ENCODE data around the gene ACAP3. TPM values are rescaled to one million over a fixed set of nuclear protein-coding genes. Genes with fewer than 3 reads are reported as not detected.
"Not testable (repeated sequence)": the region's sequence is repeated elsewhere in the genome, so short reads cannot be mapped to it uniquely, and the experiment has no call there.

Gene ACAP3
- total and polyA plus RNA-seq, 5 donors = 33.1 to 61.8 (median 40.1) TPM

DNA sequence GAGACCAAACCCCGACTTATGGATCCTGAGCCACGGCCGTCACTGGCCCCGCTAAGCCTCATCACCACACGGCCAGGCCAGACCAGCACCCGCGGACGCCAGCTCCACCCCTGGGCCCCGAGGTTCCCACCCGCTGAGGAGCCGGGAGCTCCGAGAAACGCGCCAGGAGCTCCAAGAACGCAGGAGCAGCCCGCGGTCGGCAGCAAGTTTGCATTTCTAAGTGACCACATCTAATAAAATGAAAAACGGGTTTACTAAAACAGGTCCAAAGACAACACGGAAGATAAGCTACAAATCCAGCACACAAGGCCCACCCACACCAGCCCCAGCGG is 53.1 kb downstream of the ACAP3 start:
- Histone ChIP-seq H3K27ac (ENCODE audit: low read length) (no peak overlapping the region), H3K4me3 (ENCODE audit: low read length) (no peak overlapping the region), H3K4me1 (ENCODE audit: control insufficient read depth, insufficient read depth, low read length) (no peaks in the 10 kb centered on the region), H3K27me3 (ENCODE audit: control insufficient read depth, insufficient read depth) (no peaks in the 10 kb centered on the region), H3K9me3 (ENCODE audit: control insufficient read depth, low read length) (no peaks in the 10 kb centered on the region)
- WGBS = 89% methylated on average over 21 of the region's 21 CpGs
- ATAC-seq (no peak), DNase-seq (peak in 1 of 3 donors; percentile 51)
- intact Hi-C loops (cut with DNase I) = no loop called here

GRCh38 chr1:1253972-1254666 is 53.6 kb downstream of the ACAP3 start:
- Histone ChIP-seq H3K4me1 (ENCODE audit: control insufficient read depth, insufficient read depth, low read length) (no peaks in the 10 kb centered on the region), H3K27me3 (ENCODE audit: control insufficient read depth, insufficient read depth) (no peaks in the 10 kb centered on the region), H3K27ac (ENCODE audit: low read length) (no peak overlapping the region), H3K9me3 (ENCODE audit: control insufficient read depth, low read length) (no peaks in the 10 kb centered on the region), H3K4me3 (ENCODE audit: low read length) (no peak overlapping the region)
- DNase-seq = peak in 2 of 3 donors; percentile 32 to 40
- 94% methylated on average over 50 of the region's 50 CpGs for WGBS
- no peak for ATAC-seq
- intact Hi-C loops (cut with DNase I) = no loop called here

DNA sequence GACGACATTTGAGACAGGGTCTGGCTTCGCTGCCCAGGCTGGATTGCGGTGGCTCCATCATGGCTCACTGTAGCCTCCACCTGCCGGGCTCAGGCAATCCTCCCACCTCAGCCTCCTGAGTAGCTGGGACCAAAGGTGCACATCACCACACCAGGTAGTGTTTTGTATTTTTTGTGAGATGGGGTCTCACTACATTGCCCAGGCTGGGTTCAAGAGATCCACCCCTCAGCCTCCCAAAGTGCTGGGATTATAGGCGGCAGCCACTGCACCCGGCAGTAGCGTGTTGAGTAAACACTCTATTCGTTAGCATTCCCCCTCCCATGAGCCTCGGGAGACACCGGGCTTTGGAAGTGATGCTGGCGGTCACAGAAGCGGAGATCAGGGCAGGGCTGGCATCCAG is 54.4 kb downstream of the ACAP3 start:
- H3K4me1 ChIP-seq (ENCODE audit: control insufficient read depth, insufficient read depth, low read length) = no peaks in the 10 kb centered on the region
- ATAC-seq = no peak
- H3K27me3 ChIP-seq (ENCODE audit: control insufficient read depth, insufficient read depth) = no peaks in the 10 kb centered on the region
- intact Hi-C loops (cut with DNase I) = no loop called here
- no peaks in the 10 kb centered on the region for H3K9me3 ChIP-seq (ENCODE audit: control insufficient read depth, low read length)
- H3K4me3 ChIP-seq (ENCODE audit: low read length) = no peak overlapping the region
- H3K27ac ChIP-seq (ENCODE audit: low read length) = no peak overlapping the region
- DNase-seq = no peak
- WGBS = 88% methylated on average over 12 of the region's 12 CpGs

DNA sequence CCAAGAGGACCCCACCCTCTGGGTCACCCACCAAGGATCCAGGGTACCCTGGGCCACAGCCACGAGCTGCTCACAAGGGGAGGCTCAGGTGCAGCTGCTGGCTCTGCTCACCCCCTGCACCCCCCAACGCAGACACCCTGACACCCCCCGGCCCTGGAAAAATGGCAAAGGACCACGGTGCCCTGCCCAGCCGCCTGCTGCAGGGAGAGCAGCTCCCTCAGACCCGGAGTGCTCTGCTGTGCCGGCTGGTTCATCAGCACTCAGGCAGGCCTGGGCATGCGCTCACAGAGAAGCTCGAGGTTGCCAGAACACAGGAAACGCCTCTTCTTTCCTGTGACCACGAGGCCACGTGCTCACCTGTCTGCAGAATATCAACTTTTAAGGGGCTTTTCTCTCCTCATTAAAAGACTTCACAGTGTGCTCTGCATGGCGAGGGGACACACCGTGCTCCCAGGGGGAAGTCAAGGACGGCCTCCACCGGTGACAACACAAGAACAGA is 56.9 kb downstream of the ACAP3 start:
- WGBS = 78% methylated on average over 16 of the region's 16 CpGs
- intact Hi-C loops (cut with DNase I) = no loop called here
- DNase-seq = peak in 1 of 3 donors; percentile 53
- H3K27me3 ChIP-seq (ENCODE audit: control insufficient read depth, insufficient read depth) = no peaks in the 10 kb centered on the region
- H3K4me1 ChIP-seq (ENCODE audit: control insufficient read depth, insufficient read depth, low read length) = no peaks in the 10 kb centered on the region
- H3K4me3 ChIP-seq (ENCODE audit: low read length) = no peak overlapping the region
- H3K9me3 ChIP-seq (ENCODE audit: control insufficient read depth, low read length) = no peaks in the 10 kb centered on the region
- ATAC-seq = peak in 1 of 2 donors; percentile 12
- H3K27ac ChIP-seq (ENCODE audit: low read length) = no peak overlapping the region

DNA sequence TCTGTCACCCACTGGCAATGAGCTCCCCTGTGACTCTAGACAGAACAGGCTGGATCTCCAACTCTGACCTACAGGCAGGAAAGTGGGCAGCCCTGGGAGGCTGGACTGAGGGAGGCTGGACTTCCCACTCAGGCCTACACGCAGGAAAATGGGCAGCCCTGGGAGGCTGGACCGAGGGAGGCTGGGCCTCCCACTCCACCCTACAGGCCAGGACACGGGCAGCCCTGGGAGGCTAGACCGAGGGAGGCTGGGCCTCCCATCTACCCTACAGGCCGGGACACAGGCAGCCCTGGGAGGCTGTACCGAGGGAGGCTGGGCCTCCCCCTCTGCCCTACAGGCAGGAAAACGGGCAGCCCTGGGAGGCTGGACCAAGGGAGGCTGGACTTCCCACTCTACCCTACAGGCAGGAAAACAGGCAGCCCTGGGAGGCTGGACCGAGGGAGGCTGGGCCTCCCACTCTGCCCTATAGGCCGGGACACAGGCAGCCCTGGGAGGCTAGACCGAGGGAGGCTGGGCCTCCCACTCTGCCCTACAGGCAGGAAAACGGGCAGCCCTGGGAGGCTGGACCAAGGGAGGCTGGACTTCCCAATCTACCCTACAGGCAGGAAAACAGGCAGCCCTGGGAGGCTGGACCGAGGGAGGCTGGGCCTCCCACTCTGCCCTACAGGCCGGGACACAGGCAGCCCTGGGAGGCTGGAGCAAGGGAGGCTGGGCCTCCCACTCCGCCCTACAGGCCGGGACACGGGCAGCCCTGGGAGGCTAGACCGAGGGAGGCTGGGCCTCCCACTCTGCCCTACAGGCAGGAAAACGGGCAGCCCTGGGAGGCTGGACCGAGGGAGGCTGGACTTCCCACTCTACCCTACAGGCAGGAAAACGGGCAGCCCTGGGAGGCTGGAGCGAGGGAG is 59.5 kb downstream of the ACAP3 start:
- H3K4me1 ChIP-seq (ENCODE audit: control insufficient read depth, insufficient read depth, low read length); H3K4me3 ChIP-seq (ENCODE audit: low read length); DNase-seq; ATAC-seq; H3K9me3 ChIP-seq (ENCODE audit: control insufficient read depth, low read length); H3K27ac ChIP-seq (ENCODE audit: low read length); H3K27me3 ChIP-seq (ENCODE audit: control insufficient read depth, insufficient read depth): not testable (repeated sequence)
- intact Hi-C loops (cut with DNase I) = loop anchor here in 1 of 4 donors (5.0 kb wide), 1 partner anchor 126 kb away; no protein-coding TSS in a partner anchor
- 91% methylated on average over 21 of the region's 21 CpGs for WGBS

DNA sequence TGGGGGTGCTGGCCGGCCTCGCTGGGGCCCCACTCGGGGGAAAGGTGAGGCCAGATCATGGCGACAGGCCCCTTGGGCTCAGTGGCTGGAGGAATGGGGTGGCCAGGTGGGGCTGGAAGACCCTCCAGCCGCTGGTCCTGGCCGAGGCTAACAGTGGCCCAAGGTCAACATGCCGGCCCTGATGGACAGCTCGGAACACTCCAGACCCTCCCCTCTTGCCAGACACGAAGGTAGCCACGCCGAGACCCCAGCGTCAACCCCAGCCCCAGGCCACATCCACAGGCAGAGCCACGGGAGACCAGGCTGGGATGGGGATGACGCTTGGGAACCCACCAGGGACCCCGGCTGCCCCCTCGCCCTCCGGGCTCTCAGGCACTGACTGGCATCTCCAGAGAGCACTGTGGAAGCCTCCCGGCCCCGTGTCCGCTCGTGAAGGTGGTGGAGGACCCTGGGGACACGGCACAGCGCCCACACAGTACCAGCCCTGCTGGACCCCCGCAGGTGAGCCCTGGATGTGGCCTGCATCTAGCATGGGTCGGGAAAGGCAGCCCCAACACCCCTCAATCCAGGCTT is 60.3 kb downstream of the ACAP3 start:
- H3K4me3 ChIP-seq (ENCODE audit: low read length) = no peak overlapping the region
- intact Hi-C loops (cut with DNase I) = loop anchor here in 1 of 4 donors (5.0 kb wide), 1 partner anchor 125 kb away; no protein-coding TSS in a partner anchor
- no peaks in the 10 kb centered on the region for H3K9me3 ChIP-seq (ENCODE audit: control insufficient read depth, low read length)
- H3K27me3 ChIP-seq (ENCODE audit: control insufficient read depth, insufficient read depth) = no peaks in the 10 kb centered on the region
- 67% methylated on average over 25 of the region's 25 CpGs for WGBS
- no peaks in the 10 kb centered on the region for H3K4me1 ChIP-seq (ENCODE audit: control insufficient read depth, insufficient read depth, low read length)
- peak in 1 of 2 donors; percentile 13 for ATAC-seq
- no peak overlapping the region for H3K27ac ChIP-seq (ENCODE audit: low read length)
- peak in 1 of 3 donors; percentile 47 for DNase-seq

- H3K9me3 ChIP-seq (ENCODE audit: control insufficient read depth, low read length) = no peaks in the 10 kb centered on the region
- H3K4me3 ChIP-seq (ENCODE audit: low read length) = no peak within 1 kb of the TSS
- H3K27ac ChIP-seq (ENCODE audit: low read length) = no peak within 1 kb of the TSS
- ATAC-seq (no peak), DNase-seq (peak in 1 of 3 donors; percentile 39)
- no peaks in the 10 kb centered on the region for H3K27me3 ChIP-seq (ENCODE audit: control insufficient read depth, insufficient read depth)
- H3K4me1 ChIP-seq (ENCODE audit: control insufficient read depth, insufficient read depth, low read length) = no peaks in the 10 kb centered on the region
- intact Hi-C loops (cut with DNase I) = loop anchor here in 1 of 4 donors (5.0 kb wide), 1 partner anchor 124 kb away; no protein-coding TSS in a partner anchor
- WGBS = 5% methylated on average over 74 of the region's 74 CpGs
Observed at GRCh38 chr1:1246577-1247340, 61.0 kb downstream of the ACAP3 start, which contains the start of gene C1QTNF12. TSS of gene C1QTNF12 (minus strand) at chr1:1246722. CDS start at chr1:1246690, 32 bp downstream.

GRCh38 chr1:1245817-1246576 is 61.7 kb downstream of the ACAP3 start:
- intact Hi-C loops (cut with DNase I) = loop anchor here in 1 of 4 donors (5.0 kb wide), 1 partner anchor 124 kb away; no protein-coding TSS in a partner anchor
- 29% methylated on average over 45 of the region's 45 CpGs for WGBS
- H3K27me3 ChIP-seq (ENCODE audit: control insufficient read depth, insufficient read depth) = no peaks in the 10 kb centered on the region
- ATAC-seq = no peak
- no peak overlapping the region for H3K27ac ChIP-seq (ENCODE audit: low read length)
- no peak overlapping the region for H3K4me3 ChIP-seq (ENCODE audit: low read length)
- H3K9me3 ChIP-seq (ENCODE audit: control insufficient read depth, low read length) = no peaks in the 10 kb centered on the region
- DNase-seq = peak in 1 of 3 donors; percentile 29
- no peaks in the 10 kb centered on the region for H3K4me1 ChIP-seq (ENCODE audit: control insufficient read depth, insufficient read depth, low read length)

GRCh38 chr1:1245178-1245816 is 62.4 kb downstream of the ACAP3 start:
- Histone ChIP-seq H3K4me1 (ENCODE audit: control insufficient read depth, insufficient read depth, low read length) (no peaks in the 10 kb centered on the region), H3K4me3 (ENCODE audit: low read length) (no peak overlapping the region), H3K9me3 (ENCODE audit: control insufficient read depth, low read length) (no peaks in the 10 kb centered on the region), H3K27ac (ENCODE audit: low read length) (no peak overlapping the region), H3K27me3 (ENCODE audit: control insufficient read depth, insufficient read depth) (no peaks in the 10 kb centered on the region)
- intact Hi-C loops (cut with DNase I) = loop anchor here in 1 of 4 donors (5.0 kb wide), 1 partner anchor 123 kb away; no protein-coding TSS in a partner anchor
- WGBS = 66% methylated on average over 23 of the region's 23 CpGs
- no peak for ATAC-seq
- DNase-seq = peak in 1 of 3 donors; percentile 33

Measured in right cardiac atrium (tissue), 5 donors.